ENCODE measurements around the gene RAB7B. TPM values are rescaled to one million over a fixed set of nuclear protein-coding genes. Genes with fewer than 3 reads are reported as not detected.
A peak's percentile ranks its signal among the peaks of the same experiment; 100 is the strongest.

RAB7B gene
- total and polyA plus RNA-seq, 2 donors = 6.4 to 8.6 TPM

- Histone ChIP-seq H3K27ac (ENCODE audit: low read depth in 1 of 2, low read length in 1 of 2) (no peak overlapping the region), H3K4me1 (ENCODE audit: control insufficient read depth in 2 of 2, insufficient read depth in 2 of 2, low read length in 2 of 2) (no peaks in the 10 kb centered on the region), H3K36me3 (ENCODE audit: control insufficient read depth in 2 of 2, insufficient read depth in 2 of 2, low read length in 1 of 2) (no peaks in the 10 kb centered on the region), H3K9me3 (ENCODE audit: control insufficient read depth in 2 of 2, insufficient read depth in 1 of 2, low read length in 1 of 2) (no peaks in the 10 kb centered on the region), H3K4me3 (ENCODE audit: low read length in 2 of 2) (no peak overlapping the region), H3K27me3 (ENCODE audit: control insufficient read depth in 2 of 2, insufficient read depth in 1 of 2, low read length in 1 of 2) (no peaks in the 10 kb centered on the region)
- no peak for DNase-seq (ENCODE audit: low read depth in 6 of 9, low spot score in 9 of 9)
- 97% methylated on average over 14 of the region's 14 CpGs for WGBS
Measured at GRCh38 chr1:205992218-205992882, 10.8 kb downstream of the RAB7B start.

DNA sequence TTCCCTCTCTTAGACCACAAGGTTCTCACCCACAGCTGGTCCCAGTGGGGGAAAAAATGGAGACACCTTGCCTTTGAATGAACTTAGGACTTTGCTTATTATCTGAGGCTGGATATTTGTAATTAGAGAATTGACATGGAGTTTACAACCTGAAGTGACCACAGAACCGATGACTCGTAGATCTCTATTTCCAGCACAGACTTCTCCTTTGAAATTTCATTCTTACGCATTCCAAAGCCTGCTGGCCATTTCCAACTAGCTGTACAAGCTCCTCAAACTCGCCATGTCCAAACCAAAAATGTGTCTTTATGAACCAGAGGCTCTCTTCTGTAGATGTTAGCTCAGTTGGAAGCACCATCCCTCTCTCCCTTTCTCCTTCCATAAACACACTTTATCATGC is 12.0 kb downstream of the RAB7B start:
- Histone ChIP-seq H3K27ac (ENCODE audit: low read depth in 1 of 2, low read length in 1 of 2) (no peak overlapping the region), H3K36me3 (ENCODE audit: control insufficient read depth in 2 of 2, insufficient read depth in 2 of 2, low read length in 1 of 2) (no peaks in the 10 kb centered on the region), H3K4me1 (ENCODE audit: control insufficient read depth in 2 of 2, insufficient read depth in 2 of 2, low read length in 2 of 2) (no peaks in the 10 kb centered on the region), H3K27me3 (ENCODE audit: control insufficient read depth in 2 of 2, insufficient read depth in 1 of 2, low read length in 1 of 2) (no peaks in the 10 kb centered on the region), H3K4me3 (ENCODE audit: low read length in 2 of 2) (no peak overlapping the region), H3K9me3 (ENCODE audit: control insufficient read depth in 2 of 2, insufficient read depth in 1 of 2, low read length in 1 of 2) (no peaks in the 10 kb centered on the region)
- WGBS = 93% methylated on average over 4 of the region's 4 CpGs
- no peak for DNase-seq (ENCODE audit: low read depth in 6 of 9, low spot score in 9 of 9)

DNA sequence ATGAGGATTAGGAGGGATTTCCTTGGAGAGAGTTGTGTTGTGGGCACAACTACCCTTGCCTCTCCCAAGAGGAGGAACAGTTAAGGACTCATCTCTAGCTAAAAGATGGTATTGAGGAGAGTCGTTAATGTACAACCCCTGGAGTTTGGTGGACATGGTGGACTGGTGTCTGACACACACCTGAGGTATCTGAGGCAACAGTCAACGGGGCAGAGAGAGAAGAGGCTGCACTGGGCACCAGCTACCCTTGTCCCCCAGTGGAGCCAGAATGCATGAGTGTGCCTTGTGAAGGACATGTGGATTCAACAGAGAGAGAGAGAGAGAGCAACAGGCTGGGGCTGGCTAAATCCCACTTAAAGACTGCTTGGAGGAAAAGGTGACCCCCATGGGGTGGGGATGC is 13.0 kb downstream of the RAB7B start:
- no peak overlapping the region for H3K4me3 ChIP-seq (ENCODE audit: low read length in 2 of 2)
- no peak for DNase-seq (ENCODE audit: low read depth in 6 of 9, low spot score in 9 of 9)
- no peaks in the 10 kb centered on the region for H3K9me3 ChIP-seq (ENCODE audit: control insufficient read depth in 2 of 2, insufficient read depth in 1 of 2, low read length in 1 of 2)
- no peaks in the 10 kb centered on the region for H3K4me1 ChIP-seq (ENCODE audit: control insufficient read depth in 2 of 2, insufficient read depth in 2 of 2, low read length in 2 of 2)
- H3K36me3 ChIP-seq (ENCODE audit: control insufficient read depth in 2 of 2, insufficient read depth in 2 of 2, low read length in 1 of 2) = no peaks in the 10 kb centered on the region
- WGBS = 93% methylated on average over 2 of the region's 2 CpGs
- no peak overlapping the region for H3K27ac ChIP-seq (ENCODE audit: low read depth in 1 of 2, low read length in 1 of 2)
- no peaks in the 10 kb centered on the region for H3K27me3 ChIP-seq (ENCODE audit: control insufficient read depth in 2 of 2, insufficient read depth in 1 of 2, low read length in 1 of 2)

DNA sequence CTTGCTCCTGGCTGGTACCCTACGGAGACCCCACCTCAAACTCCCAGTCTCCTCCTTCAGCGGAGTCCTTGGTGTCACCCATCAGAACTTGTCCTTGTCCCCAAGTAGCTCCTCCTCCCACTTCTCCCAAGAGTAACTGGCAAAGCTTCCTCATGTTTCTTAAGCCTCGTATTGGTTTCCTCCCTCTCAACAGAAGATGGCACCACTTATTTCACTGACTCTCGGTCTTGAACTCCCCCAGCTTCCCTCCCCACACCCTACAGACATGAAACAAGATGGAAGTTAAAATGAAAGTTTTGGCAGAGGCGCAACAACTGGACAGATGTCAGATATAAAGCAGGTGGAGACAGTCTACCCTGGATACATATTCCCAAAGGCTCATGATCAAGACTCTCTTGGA is 13.4 kb downstream of the RAB7B start:
- H3K4me1 ChIP-seq (ENCODE audit: control insufficient read depth in 2 of 2, insufficient read depth in 2 of 2, low read length in 2 of 2) = no peaks in the 10 kb centered on the region
- no peaks in the 10 kb centered on the region for H3K27me3 ChIP-seq (ENCODE audit: control insufficient read depth in 2 of 2, insufficient read depth in 1 of 2, low read length in 1 of 2)
- no peak overlapping the region for H3K27ac ChIP-seq (ENCODE audit: low read depth in 1 of 2, low read length in 1 of 2)
- 90% methylated on average over 5 of the region's 5 CpGs for WGBS
- H3K9me3 ChIP-seq (ENCODE audit: control insufficient read depth in 2 of 2, insufficient read depth in 1 of 2, low read length in 1 of 2) = no peaks in the 10 kb centered on the region
- no peaks in the 10 kb centered on the region for H3K36me3 ChIP-seq (ENCODE audit: control insufficient read depth in 2 of 2, insufficient read depth in 2 of 2, low read length in 1 of 2)
- no peak for DNase-seq (ENCODE audit: low read depth in 6 of 9, low spot score in 9 of 9)
- H3K4me3 ChIP-seq (ENCODE audit: low read length in 2 of 2) = no peak overlapping the region

DNA sequence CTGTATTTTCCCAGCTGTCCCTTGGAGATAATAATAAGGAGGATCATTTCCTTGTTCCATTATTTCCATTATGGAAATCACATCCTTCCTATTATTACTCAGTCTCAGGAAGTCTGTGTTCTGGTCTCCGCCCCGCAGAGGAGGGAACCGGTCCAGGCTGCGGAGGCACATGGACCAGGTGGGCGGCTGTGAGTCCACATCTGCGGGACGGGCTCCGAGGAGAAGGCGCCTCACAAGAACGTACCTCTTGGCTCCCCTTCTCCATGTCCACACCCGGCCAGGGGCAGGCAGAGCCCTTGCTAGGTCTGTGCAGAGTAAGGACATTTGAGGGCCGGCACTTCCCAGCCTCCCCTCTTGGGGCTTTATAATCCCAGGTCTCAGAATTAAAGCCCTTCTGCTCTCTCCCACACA is 14.6 kb downstream of the RAB7B start:
- Histone ChIP-seq H3K4me1 (ENCODE audit: control insufficient read depth in 2 of 2, insufficient read depth in 2 of 2, low read length in 2 of 2) (no peaks in the 10 kb centered on the region), H3K27me3 (ENCODE audit: control insufficient read depth in 2 of 2, insufficient read depth in 1 of 2, low read length in 1 of 2) (no peaks in the 10 kb centered on the region), H3K27ac (ENCODE audit: low read depth in 1 of 2, low read length in 1 of 2) (no peak overlapping the region), H3K36me3 (ENCODE audit: control insufficient read depth in 2 of 2, insufficient read depth in 2 of 2, low read length in 1 of 2) (no peaks in the 10 kb centered on the region), H3K9me3 (ENCODE audit: control insufficient read depth in 2 of 2, insufficient read depth in 1 of 2, low read length in 1 of 2) (peaks cover 0 to 5% of the 10 kb centered on the region in 2 donors), H3K4me3 (ENCODE audit: low read length in 2 of 2) (no peak overlapping the region)
- no peak for DNase-seq (ENCODE audit: low read depth in 6 of 9, low spot score in 9 of 9)
- 97% methylated on average over 12 of the region's 12 CpGs for WGBS

GRCh38 chr1:205986861-205987260 is 16.3 kb downstream of the RAB7B start:
- no peak overlapping the region for H3K27ac ChIP-seq (ENCODE audit: low read depth in 1 of 2, low read length in 1 of 2)
- no peak for DNase-seq (ENCODE audit: low read depth in 6 of 9, low spot score in 9 of 9)
- H3K4me1 ChIP-seq (ENCODE audit: control insufficient read depth in 2 of 2, insufficient read depth in 2 of 2, low read length in 2 of 2) = no peaks in the 10 kb centered on the region
- peaks cover 0 to 5% of the 10 kb centered on the region in 2 donors for H3K9me3 ChIP-seq (ENCODE audit: control insufficient read depth in 2 of 2, insufficient read depth in 1 of 2, low read length in 1 of 2)
- no peaks in the 10 kb centered on the region for H3K27me3 ChIP-seq (ENCODE audit: control insufficient read depth in 2 of 2, insufficient read depth in 1 of 2, low read length in 1 of 2)
- H3K4me3 ChIP-seq (ENCODE audit: low read length in 2 of 2) = no peak overlapping the region
- H3K36me3 ChIP-seq (ENCODE audit: control insufficient read depth in 2 of 2, insufficient read depth in 2 of 2, low read length in 1 of 2) = no peaks in the 10 kb centered on the region
- WGBS = 92% methylated on average over 2 of the region's 2 CpGs

DNA sequence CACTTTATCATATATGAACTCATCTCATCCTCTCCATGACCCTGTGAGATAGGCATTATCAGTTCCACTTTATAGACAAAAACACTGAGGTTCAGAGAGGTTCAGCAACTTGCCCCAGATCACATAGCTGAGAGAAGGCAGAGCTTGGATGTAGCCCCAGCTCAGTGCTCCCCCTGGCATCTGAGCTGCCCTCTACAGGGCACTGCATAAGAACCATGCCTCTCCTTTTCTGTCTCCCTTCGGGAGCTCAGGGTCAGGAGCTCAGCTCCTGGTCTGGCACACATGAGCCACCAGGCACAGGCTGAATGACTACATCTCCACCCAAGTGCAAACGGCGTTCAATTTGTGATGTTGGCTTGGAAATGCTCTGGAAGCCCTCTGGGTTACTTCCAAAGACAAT is 16.9 kb downstream of the RAB7B start:
- Histone ChIP-seq H3K4me1 (ENCODE audit: control insufficient read depth in 2 of 2, insufficient read depth in 2 of 2, low read length in 2 of 2) (no peaks in the 10 kb centered on the region), H3K27me3 (ENCODE audit: control insufficient read depth in 2 of 2, insufficient read depth in 1 of 2, low read length in 1 of 2) (no peaks in the 10 kb centered on the region), H3K4me3 (ENCODE audit: low read length in 2 of 2) (no peak overlapping the region), H3K36me3 (ENCODE audit: control insufficient read depth in 2 of 2, insufficient read depth in 2 of 2, low read length in 1 of 2) (no peaks in the 10 kb centered on the region), H3K27ac (ENCODE audit: low read depth in 1 of 2, low read length in 1 of 2) (no peak overlapping the region), H3K9me3 (ENCODE audit: control insufficient read depth in 2 of 2, insufficient read depth in 1 of 2, low read length in 1 of 2) (peaks cover 0 to 5% of the 10 kb centered on the region in 2 donors)
- WGBS = 98% methylated on average over 3 of the region's 3 CpGs
- no peak for DNase-seq (ENCODE audit: low read depth in 6 of 9, low spot score in 9 of 9)

GRCh38 chr1:205985330-205986005 is 17.7 kb downstream of the RAB7B start:
- Histone ChIP-seq H3K27me3 (ENCODE audit: control insufficient read depth in 2 of 2, insufficient read depth in 1 of 2, low read length in 1 of 2) (no peaks in the 10 kb centered on the region), H3K4me3 (ENCODE audit: low read length in 2 of 2) (no peak overlapping the region), H3K27ac (ENCODE audit: low read depth in 1 of 2, low read length in 1 of 2) (no peak overlapping the region), H3K9me3 (ENCODE audit: control insufficient read depth in 2 of 2, insufficient read depth in 1 of 2, low read length in 1 of 2) (peaks cover 0 to 5% of the 10 kb centered on the region in 2 donors), H3K4me1 (ENCODE audit: control insufficient read depth in 2 of 2, insufficient read depth in 2 of 2, low read length in 2 of 2) (no peaks in the 10 kb centered on the region), H3K36me3 (ENCODE audit: control insufficient read depth in 2 of 2, insufficient read depth in 2 of 2, low read length in 1 of 2) (no peaks in the 10 kb centered on the region)
- 96% methylated on average over 9 of the region's 9 CpGs for WGBS
- DNase-seq (ENCODE audit: low read depth in 6 of 9, low spot score in 9 of 9) = no peak

GRCh38 chr1:205983925-205984725 is 19.1 kb downstream of the RAB7B start:
- 50% methylated on average over 14 of the region's 14 CpGs for WGBS
- DNase-seq (ENCODE audit: low read depth in 6 of 9, low spot score in 9 of 9) = peak in 8 of 9 donors; percentile 6 to 69 (median 34)

More at GRCh38 chr1:205983925-205984725, 19.1 kb downstream of the RAB7B start:
- Histone ChIP-seq H3K27ac (ENCODE audit: low read depth in 1 of 2, low read length in 1 of 2) (no peak overlapping the region), H3K36me3 (ENCODE audit: control insufficient read depth in 2 of 2, insufficient read depth in 2 of 2, low read length in 1 of 2) (no peaks in the 10 kb centered on the region), H3K27me3 (ENCODE audit: control insufficient read depth in 2 of 2, insufficient read depth in 1 of 2, low read length in 1 of 2) (no peaks in the 10 kb centered on the region), H3K4me3 (ENCODE audit: low read length in 2 of 2) (no peak overlapping the region), H3K4me1 (ENCODE audit: control insufficient read depth in 2 of 2, insufficient read depth in 2 of 2, low read length in 2 of 2) (no peaks in the 10 kb centered on the region), H3K9me3 (ENCODE audit: control insufficient read depth in 2 of 2, insufficient read depth in 1 of 2, low read length in 1 of 2) (peaks cover 0 to 5% of the 10 kb centered on the region in 2 donors)
